ENCODE data around the gene TPRG1L.

Gene TPRG1L

GRCh38 chr1:3630161-3630611 is 5.4 kb downstream of the TPRG1L start:
- peaks cover 34% of the 10 kb centered on the region for H3K4me1 ChIP-seq (ENCODE audit: low read length)
- peak overlapping the region; percentile 62 for H3K27ac ChIP-seq (ENCODE audit: low read length)
- 0 out of 2 replicates have a peak, but pooled peaks cover 3% of the 10 kb centered on the region for H3K36me3 ChIP-seq (replicated peaks; ENCODE audit: insufficient read depth, low read length)
- peak overlapping the region; percentile 11; the same call in 1 of the 2 replicates for H3K4me3 ChIP-seq (ENCODE audit: low read length)
- H3K9ac ChIP-seq (ENCODE audit: low read length) = no peak overlapping the region
- H3K9me3 ChIP-seq (replicated peaks; ENCODE audit: insufficient read depth, low read length) = no peaks in the 10 kb centered on the region
- peak; percentile 63 for DNase-seq
- peaks cover 6% of the 10 kb centered on the region for H3K79me2 ChIP-seq (ENCODE audit: low read length)
- no peaks in the 10 kb centered on the region for H4K20me1 ChIP-seq (ENCODE audit: insufficient read depth, low read length)
- no peak overlapping the region for H2AFZ ChIP-seq (ENCODE audit: low read length)
- TF ChIP-seq EZH2 (optimal IDR thresholded peaks at IDR 0.05; ENCODE audit: low read depth, low read length) (no peak), CTCF (IDR thresholded peaks at IDR 0.05; ENCODE audit: low read length) (peak; percentile 25)
- H3K27me3 ChIP-seq (replicated peaks; ENCODE audit: insufficient read depth, low read length) = no peaks in the 10 kb centered on the region
- no peaks in the 10 kb centered on the region for H3K9me2 ChIP-seq (replicated peaks; ENCODE audit: insufficient read depth, low read length)
- peak overlapping the region; percentile 42 for H3K4me2 ChIP-seq (ENCODE audit: low read depth, low read length)
- peaks cover 17% of the 10 kb centered on the region for H3F3A ChIP-seq (ENCODE audit: insufficient read depth, low read length)

GRCh38 chr1:3630914-3631313 is 6.1 kb downstream of the TPRG1L start:
- Histone ChIP-seq H3K4me1 (ENCODE audit: low read length) (peaks cover 29% of the 10 kb centered on the region), H3K9me3 (replicated peaks; ENCODE audit: insufficient read depth, low read length) (no peaks in the 10 kb centered on the region), H4K20me1 (ENCODE audit: insufficient read depth, low read length) (no peaks in the 10 kb centered on the region), H3K27me3 (replicated peaks; ENCODE audit: insufficient read depth, low read length) (no peaks in the 10 kb centered on the region), H3K9ac (ENCODE audit: low read length) (no peak overlapping the region), H3K79me2 (ENCODE audit: low read length) (no peaks in the 10 kb centered on the region), H2AFZ (ENCODE audit: low read length) (no peak overlapping the region), H3K27ac (ENCODE audit: low read length) (peak overlapping the region; percentile 62; the same call in 1 of the 2 replicates), H3K36me3 (replicated peaks; ENCODE audit: insufficient read depth, low read length) (0 out of 2 replicates have a peak, but pooled peaks cover 3% of the 10 kb centered on the region), H3K4me2 (ENCODE audit: low read depth, low read length) (peak overlapping the region; percentile 42; the same call in 1 of the 2 replicates), H3K4me3 (ENCODE audit: low read length) (no peak overlapping the region), H3K9me2 (replicated peaks; ENCODE audit: insufficient read depth, low read length) (no peaks in the 10 kb centered on the region), H3F3A (ENCODE audit: insufficient read depth, low read length) (peaks cover 17% of the 10 kb centered on the region)
- no peak for DNase-seq
- TF ChIP-seq EZH2 (optimal IDR thresholded peaks at IDR 0.05; ENCODE audit: low read depth, low read length) (no peak), CTCF (IDR thresholded peaks at IDR 0.05; ENCODE audit: low read length) (no peak), EZH2phosphoT487 (IDR thresholded peaks at IDR 0.05; ENCODE audit: low read length) (no peak)

- DNase-seq = no peak
- Histone ChIP-seq H3K9ac (ENCODE audit: low read length) (no peak overlapping the region), H3K4me3 (ENCODE audit: low read length) (no peak overlapping the region), H3K36me3 (replicated peaks; ENCODE audit: insufficient read depth, low read length) (0 out of 2 replicates have a peak, but pooled peaks cover 3% of the 10 kb centered on the region), H3K79me2 (ENCODE audit: low read length) (no peaks in the 10 kb centered on the region), H4K20me1 (ENCODE audit: insufficient read depth, low read length) (no peaks in the 10 kb centered on the region), H2AFZ (ENCODE audit: low read length) (no peak overlapping the region), H3K9me2 (replicated peaks; ENCODE audit: insufficient read depth, low read length) (no peaks in the 10 kb centered on the region), H3K4me2 (ENCODE audit: low read depth, low read length) (no peak overlapping the region), H3K9me3 (replicated peaks; ENCODE audit: insufficient read depth, low read length) (no peaks in the 10 kb centered on the region), H3K27ac (ENCODE audit: low read length) (no peak overlapping the region; the same call in 1 of the 2 replicates), H3F3A (ENCODE audit: insufficient read depth, low read length) (peaks cover 17% of the 10 kb centered on the region), H3K27me3 (replicated peaks; ENCODE audit: insufficient read depth, low read length) (no peaks in the 10 kb centered on the region), H3K4me1 (ENCODE audit: low read length) (peaks cover 26% of the 10 kb centered on the region)
- TF ChIP-seq CTCF (IDR thresholded peaks at IDR 0.05; ENCODE audit: low read length) (no peak), EZH2 (optimal IDR thresholded peaks at IDR 0.05; ENCODE audit: low read depth, low read length) (no peak), EZH2phosphoT487 (IDR thresholded peaks at IDR 0.05; ENCODE audit: low read length) (no peak)
Observed at GRCh38 chr1:3631320-3632260, 6.8 kb downstream of the TPRG1L start.

Data from MM.1S (cell line).